Upper lobe of left lung (tissue), 6 donors: ENCODE data around the gene WBP2. TPM values are rescaled to one million over a fixed set of nuclear protein-coding genes. Genes with fewer than 3 reads are reported as not detected.

ENCODE experiments used
- ATAC-seq, 2 donors: fragments of 200-7000 bp; cut with Tn5 transposase; one replicate each; pipeline ENCODE4 v1.9.1; 2022; ENCODE audit warnings: mild to moderate bottlenecking in 2 of 2, moderate library complexity in 2 of 2; ENCODE audit not compliant: low FRiP score in 2 of 2
- DNase-seq, 2 donors: peaks; one replicate each; pipeline ENCODE4 v3.0.0-alpha.2; 2019 to 2020
- H3K27ac ChIP-seq, 4 donors: fragments of 200-600 bp; sonication (generic); one replicate each; pipeline ENCODE4 v1.5.1; 2016 to 2019
- H3K27me3 ChIP-seq, 4 donors: fragments of 200-600 bp; sonication (generic); one replicate each; pipeline ENCODE4 v1.5.1; 2017 to 2019
- H3K36me3 ChIP-seq, 4 donors: fragments of 200-600 bp; sonication (generic); one replicate each; pipeline ENCODE4 v1.5.1; 2016 to 2019
- H3K4me1 ChIP-seq, 4 donors: fragments of 200-600 bp; sonication (generic); one replicate each; pipeline ENCODE4 v1.5.1; 2018 to 2019
- H3K4me3 ChIP-seq, 4 donors: fragments of 200-600 bp; sonication (generic); one replicate each; pipeline ENCODE4 v1.5.1; 2017 to 2019; ENCODE audit warnings: mild to moderate bottlenecking in 2 of 4, moderate library complexity in 1 of 4
- H3K9me3 ChIP-seq, 4 donors: fragments of 200-600 bp; sonication (generic); one replicate each; pipeline ENCODE4 v1.5.1; 2018 to 2019
- EP300 ChIP-seq, 4 donors: sonication (generic); formaldehyde crosslinking; IDR thresholded peaks; one replicate each; pipeline ENCODE4 v1.5.1; 2017; ENCODE audit warnings: antibody characterized with exemption in 4 of 4, control low read depth in 2 of 4
- POLR2A ChIP-seq, 4 donors: fragments of 450-650 bp; IDR thresholded peaks; one replicate each; pipeline ENCODE4 v1.5.1; 2016 to 2017; ENCODE audit warnings: antibody characterized with exemption in 4 of 4, mild to moderate bottlenecking in 2 of 4
- POLR2AphosphoS5 ChIP-seq, 2 donors: sonication (generic); formaldehyde crosslinking; IDR thresholded peaks; one replicate each; pipeline ENCODE4 v1.5.1; 2017; ENCODE audit warnings: antibody characterized with exemption in 2 of 2
- WGBS, 2 donors: methylation state at CpG; one replicate each; pipeline ENCODE4 v1.1.5; 2017 to 2018; 5-methylcytosine and 5-hydroxymethylcytosine counted together
- total RNA-seq, 6 donors: library from RNA; depleted of rRNA in 4 of 6; stranded (reverse); fragments of >200 nt in 4 of 6; gene quantifications; one replicate each; pipeline versions ENCODE4 v1.1.0 to v1.2.1, GENCODE V29; 2016 to 2021
- TF ChIP-seq, protein P1 (sequence below), 6 experiments: fragments of 450-650 bp in 4 of 6; fragments of 200-600 bp in 2 of 6; sonication (generic) in 2 of 6; IDR thresholded peaks; one replicate each; pipeline ENCODE4 v1.5.1; 2016 to 2019; ENCODE audit warnings: antibody characterized with exemption in 6 of 6
- donor health status: DM: no; HTN: no; CAD: no; lungs with moderate emphysema.
- donor health status: DM: no; HTN: yes; CAD: no; lungs with severe emphysema.

The WBP2 gene
- total RNA-seq, 6 donors from 2014 or later: 70.1 to 183 (median 87.8) TPM

DNA sequence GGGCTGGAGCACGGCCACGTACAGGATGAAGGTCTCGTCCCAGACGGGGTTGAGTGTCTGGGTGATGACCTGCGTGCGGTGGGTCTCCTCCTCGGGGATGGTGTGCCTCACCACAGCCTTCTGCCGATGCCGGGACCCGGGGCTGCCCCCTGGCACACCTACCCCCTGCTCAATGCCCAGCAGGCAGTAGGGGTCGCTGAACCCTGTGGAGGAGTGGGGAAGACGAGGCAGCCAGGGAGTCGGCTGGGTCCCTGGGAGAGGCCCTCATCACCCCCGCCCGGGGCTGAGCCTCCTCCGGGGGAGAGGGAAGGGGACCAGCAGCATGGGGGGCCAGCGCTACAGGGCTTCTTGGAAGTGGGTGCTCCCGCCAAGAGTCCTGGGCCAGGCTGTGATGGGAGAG is 12.7 kb downstream of the WBP2 start:
- 87 to 92% methylated on average over 2 to 18 of the region's 18 CpGs for WGBS, 2 donors
- peaks cover 41 to 47% (median 46%) of the 10 kb centered on the region in 4 donors for H3K4me1 ChIP-seq
- no peaks in the 10 kb centered on the region for H3K9me3 ChIP-seq
- DNase-seq: no peak
- no peaks in the 10 kb centered on the region for H3K27me3 ChIP-seq
- TF ChIP-seq EP300 (IDR thresholded peaks at IDR 0.05) (no peak), POLR2A (IDR thresholded peaks at IDR 0.05) (no peak), POLR2AphosphoS5 (IDR thresholded peaks at IDR 0.05) (no peak)
- TF ChIP-seq, protein P1, sequence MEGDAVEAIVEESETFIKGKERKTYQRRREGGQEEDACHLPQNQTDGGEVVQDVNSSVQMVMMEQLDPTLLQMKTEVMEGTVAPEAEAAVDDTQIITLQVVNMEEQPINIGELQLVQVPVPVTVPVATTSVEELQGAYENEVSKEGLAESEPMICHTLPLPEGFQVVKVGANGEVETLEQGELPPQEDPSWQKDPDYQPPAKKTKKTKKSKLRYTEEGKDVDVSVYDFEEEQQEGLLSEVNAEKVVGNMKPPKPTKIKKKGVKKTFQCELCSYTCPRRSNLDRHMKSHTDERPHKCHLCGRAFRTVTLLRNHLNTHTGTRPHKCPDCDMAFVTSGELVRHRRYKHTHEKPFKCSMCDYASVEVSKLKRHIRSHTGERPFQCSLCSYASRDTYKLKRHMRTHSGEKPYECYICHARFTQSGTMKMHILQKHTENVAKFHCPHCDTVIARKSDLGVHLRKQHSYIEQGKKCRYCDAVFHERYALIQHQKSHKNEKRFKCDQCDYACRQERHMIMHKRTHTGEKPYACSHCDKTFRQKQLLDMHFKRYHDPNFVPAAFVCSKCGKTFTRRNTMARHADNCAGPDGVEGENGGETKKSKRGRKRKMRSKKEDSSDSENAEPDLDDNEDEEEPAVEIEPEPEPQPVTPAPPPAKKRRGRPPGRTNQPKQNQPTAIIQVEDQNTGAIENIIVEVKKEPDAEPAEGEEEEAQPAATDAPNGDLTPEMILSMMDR (IDR thresholded peaks at IDR 0.05): no peak
- peak overlapping the region in 3 of 4 donors; percentile 93 to 96 (median 95) for H3K27ac ChIP-seq
- no peak for ATAC-seq
- peaks cover 10 to 42% (median 28%) of the 10 kb centered on the region in 4 donors for H3K36me3 ChIP-seq
- peak overlapping the region in 2 of 4 donors; percentile 41 to 50 for H3K4me3 ChIP-seq

DNA sequence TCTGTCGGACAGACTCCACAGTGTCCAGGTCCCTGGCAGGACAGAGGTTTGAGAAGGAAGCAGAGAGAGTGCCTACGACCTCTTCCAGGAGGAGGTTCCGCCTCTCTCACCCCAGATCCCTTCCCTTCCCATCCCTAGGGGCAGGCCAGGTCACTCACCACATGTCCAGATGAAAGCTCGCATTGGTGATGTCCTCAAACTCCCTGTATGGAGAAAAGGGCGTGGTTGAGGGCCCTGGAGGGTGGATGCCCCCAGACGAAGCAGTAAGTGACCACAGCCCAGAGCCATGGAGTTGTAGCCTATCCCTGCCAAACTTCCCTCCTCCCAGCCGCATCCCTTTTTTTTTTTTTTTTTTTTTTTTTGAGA is 14.4 kb downstream of the WBP2 start:
- TF ChIP-seq, protein P1 (IDR thresholded peaks at IDR 0.05): no peak
- TF ChIP-seq POLR2AphosphoS5 (IDR thresholded peaks at IDR 0.05) (no peak), EP300 (IDR thresholded peaks at IDR 0.05) (no peak), POLR2A (IDR thresholded peaks at IDR 0.05) (no peak)
- Histone ChIP-seq H3K4me3 (no peak overlapping the region), H3K36me3 (peaks cover 0 to 37% (median 27%) of the 10 kb centered on the region in 4 donors), H3K27ac (peak overlapping the region in 1 of 4 donors; percentile 23), H3K9me3 (no peaks in the 10 kb centered on the region), H3K27me3 (no peaks in the 10 kb centered on the region), H3K4me1 (peaks cover 25 to 34% (median 30%) of the 10 kb centered on the region in 4 donors)
- DNase-seq: no peak
- ATAC-seq: no peak
- 76 to 85% methylated on average over 6 to 7 of the region's 7 CpGs for WGBS, 2 donors

DNA sequence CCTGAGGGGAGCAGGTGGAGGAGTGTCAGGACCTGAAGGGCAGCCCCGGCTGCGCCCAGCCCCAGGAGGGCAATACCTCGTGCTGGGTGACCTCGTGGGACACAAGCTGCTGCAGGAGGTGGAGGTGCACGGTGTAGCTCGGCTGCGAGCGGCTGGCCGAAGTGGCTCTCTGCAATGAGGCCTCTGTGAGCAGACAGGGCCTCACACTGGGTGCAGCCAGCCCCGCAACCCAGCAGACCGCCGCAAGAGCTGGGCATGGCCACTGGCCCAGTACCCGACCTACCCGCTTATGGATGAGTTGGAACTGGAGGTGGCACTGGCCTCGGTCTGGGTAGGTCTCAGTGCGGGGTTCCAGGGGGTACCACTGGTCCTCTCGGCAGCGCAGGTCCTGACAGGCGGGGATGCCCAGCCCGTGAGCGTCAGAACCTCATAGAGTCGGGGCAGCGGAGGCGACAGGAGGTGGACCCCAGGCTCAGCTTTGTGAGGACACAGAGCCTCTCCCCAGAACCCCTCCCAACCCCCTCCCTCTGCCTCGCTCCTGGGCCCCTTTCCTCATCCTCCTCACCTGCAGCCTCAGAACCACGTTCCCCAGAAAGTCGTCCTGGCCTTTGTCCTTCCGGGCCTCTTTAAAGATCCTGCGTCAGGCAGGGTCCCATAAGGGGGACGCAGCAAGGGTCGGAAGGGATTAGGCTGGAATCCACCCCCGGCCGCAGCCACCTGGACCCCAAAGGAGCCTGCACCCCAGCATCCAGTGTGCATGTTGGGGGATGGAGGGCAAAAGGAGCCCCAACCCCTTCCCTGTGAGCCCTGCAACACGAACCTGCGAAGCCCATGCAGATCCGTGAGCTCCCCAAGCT is 15.0 kb downstream of the WBP2 start:
- Histone ChIP-seq H3K9me3 (no peaks in the 10 kb centered on the region), H3K27ac (peak overlapping the region in 1 of 4 donors; percentile 23), H3K36me3 (peaks cover 0 to 43% (median 32%) of the 10 kb centered on the region in 4 donors), H3K27me3 (no peaks in the 10 kb centered on the region), H3K4me1 (peaks cover 19 to 31% (median 24%) of the 10 kb centered on the region in 4 donors), H3K4me3 (no peak overlapping the region)
- 94 to 96% methylated on average over 27 to 30 of the region's 36 CpGs for WGBS, 2 donors
- no peak for TF ChIP-seq EP300 (IDR thresholded peaks at IDR 0.05)
- TF ChIP-seq POLR2A (IDR thresholded peaks at IDR 0.05): no peak
- TF ChIP-seq, protein P1 (IDR thresholded peaks at IDR 0.05): no peak
- no peak for TF ChIP-seq POLR2AphosphoS5 (IDR thresholded peaks at IDR 0.05)
- ATAC-seq (no peak), DNase-seq (peak in 1 of 2 donors; percentile 80)

DNA sequence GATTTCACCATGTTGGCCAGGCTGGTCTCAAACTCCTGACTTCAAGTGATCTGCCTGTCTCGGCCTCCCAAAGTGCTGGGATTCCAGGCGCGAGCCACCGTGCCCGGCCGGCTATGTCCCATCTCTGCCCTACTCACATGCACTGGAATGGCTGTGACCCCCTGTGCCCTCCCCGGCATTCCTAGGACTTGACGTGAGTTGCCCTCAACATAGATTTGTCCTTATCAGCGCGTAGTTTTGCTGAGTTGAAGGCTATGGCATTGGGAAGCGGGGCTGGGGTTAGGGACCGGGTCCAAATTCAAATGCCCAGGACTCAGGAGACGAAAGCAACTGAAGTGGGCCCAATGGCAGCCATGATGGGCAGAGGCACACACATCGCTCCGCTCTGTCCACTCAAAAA is 16.7 kb downstream of the WBP2 start:
- TF ChIP-seq POLR2A (IDR thresholded peaks at IDR 0.05) (no peak), POLR2AphosphoS5 (IDR thresholded peaks at IDR 0.05) (no peak), EP300 (IDR thresholded peaks at IDR 0.05) (no peak)
- TF ChIP-seq, protein P1 (IDR thresholded peaks at IDR 0.05): no peak
- WGBS, 2 donors: 88 to 94% methylated on average over 15 of the region's 15 CpGs
- Histone ChIP-seq H3K27ac (no peak overlapping the region), H3K9me3 (no peaks in the 10 kb centered on the region), H3K4me3 (no peak overlapping the region), H3K4me1 (peaks cover 5 to 13% (median 9%) of the 10 kb centered on the region in 4 donors), H3K27me3 (no peaks in the 10 kb centered on the region), H3K36me3 (peaks cover 0 to 61% (median 43%) of the 10 kb centered on the region in 4 donors)
- no peak for DNase-seq
- no peak for ATAC-seq
